SK-N-SH treated with all-trans-retinoic acid at 6 μM for 48 hours (cell line): ENCODE results near the gene C1QBP.

Experiments used
- ATAC-seq: fragments of 200-7000 bp; cut with Tn5 transposase; 3 replicates; pipeline ENCODE4 v1.9.1; 2020; ENCODE audit warnings: mild to moderate bottlenecking, moderate library complexity
- ARNTL ChIP-seq: fragments of 450-650 bp; formaldehyde crosslinking; IDR thresholded peaks from 2 replicates; pipeline ENCODE4 v1.5.0; 2020; ENCODE audit warnings: low read depth, mild to moderate bottlenecking, moderate library complexity, borderline replicate concordance
- BACH2 ChIP-seq: fragments of 250-450 bp; sonication (Bioruptor Pico); IDR thresholded peaks from 2 replicates; pipeline ENCODE4 v1.9.0; 2021; ENCODE audit warnings: mild to moderate bottlenecking, borderline replicate concordance
- CSDC2 ChIP-seq: fragments of 250-450 bp; sonication (Bioruptor Pico); IDR thresholded peaks from 2 replicates; pipeline ENCODE4 v1.5.0; 2020; ENCODE audit warnings: mild to moderate bottlenecking, moderate library complexity
- ESRRG ChIP-seq: fragments of 250-450 bp; sonication (Bioruptor Pico); IDR thresholded peaks from 2 replicates; pipeline ENCODE4 v1.6.1; 2021; ENCODE audit warnings: mild to moderate bottlenecking
- GLIS3 ChIP-seq: fragments of 250-450 bp; sonication (Bioruptor Pico); IDR thresholded peaks from 2 replicates; pipeline ENCODE4 v1.5.0; 2020; ENCODE audit warnings: mild to moderate bottlenecking, moderate library complexity
- ISL1 ChIP-seq: fragments of 250-450 bp; sonication (Bioruptor Pico); IDR thresholded peaks from 2 replicates; pipeline ENCODE4 v2.1.2; 2022; ENCODE audit warnings: mild to moderate bottlenecking, moderate library complexity
- PPARA ChIP-seq: fragments of 250-450 bp; sonication (Bioruptor Pico); IDR thresholded peaks from 2 replicates; pipeline ENCODE4 v1.5.0; 2020; ENCODE audit warnings: mild to moderate bottlenecking, borderline replicate concordance
- RARB ChIP-seq: fragments of 250-450 bp; sonication (Bioruptor Pico); IDR thresholded peaks from 2 replicates; pipeline ENCODE4 v1.8.0; 2021; ENCODE audit warnings: mild to moderate bottlenecking, moderate library complexity
- SNAI2 ChIP-seq: fragments of 250-450 bp; sonication (Bioruptor Pico); IDR thresholded peaks from 2 replicates; pipeline ENCODE4 v1.5.0; 2020; ENCODE audit warnings: mild to moderate bottlenecking, moderate library complexity
- TCF4 ChIP-seq: fragments of 250-450 bp; sonication (Bioruptor Pico); IDR thresholded peaks from 2 replicates; pipeline ENCODE4 v1.8.0; 2021; ENCODE audit warnings: mild to moderate bottlenecking, moderate library complexity, borderline replicate concordance
- TOX ChIP-seq: fragments of 250-450 bp; sonication (Bioruptor Pico); IDR thresholded peaks from 2 replicates; pipeline ENCODE4 v1.8.0; 2021; ENCODE audit warnings: mild to moderate bottlenecking, moderate library complexity, borderline replicate concordance
- ZC3H10 ChIP-seq: fragments of 250-450 bp; sonication (Bioruptor Pico); IDR thresholded peaks from 2 replicates; pipeline ENCODE4 v1.5.1; 2021; ENCODE audit warnings: mild to moderate bottlenecking, moderate library complexity
- ZFP3 ChIP-seq: fragments of 250-450 bp; sonication (Bioruptor Pico); IDR thresholded peaks from 2 replicates; pipeline ENCODE4 v1.5.0; 2020; ENCODE audit warnings: mild to moderate bottlenecking, moderate library complexity
- ZFP30 ChIP-seq: fragments of 450-650 bp; formaldehyde crosslinking; IDR thresholded peaks from 2 replicates; pipeline ENCODE4 v1.5.0; 2022; ENCODE audit warnings: mild to moderate bottlenecking, moderate library complexity
- ZNF565 ChIP-seq: fragments of 450-650 bp; formaldehyde crosslinking; conservative IDR thresholded peaks from 2 replicates; pipeline ENCODE4 v1.5.0; 2020; ENCODE audit warnings: low read depth, mild to moderate bottlenecking, moderate library complexity
- ZNF70 ChIP-seq: fragments of 450-650 bp; formaldehyde crosslinking; IDR thresholded peaks from 2 replicates; pipeline ENCODE4 v1.5.0; 2020; ENCODE audit warnings: mild to moderate bottlenecking, moderate library complexity
- ZNF8 ChIP-seq: fragments of 450-650 bp; formaldehyde crosslinking; IDR thresholded peaks from 2 replicates; pipeline ENCODE4 v1.5.0; 2020; ENCODE audit warnings: mild to moderate bottlenecking, moderate library complexity
- TF ChIP-seq, protein P1 (sequence below): fragments of 250-450 bp; sonication (Bioruptor Pico); IDR thresholded peaks from 2 replicates; pipeline ENCODE4 v1.8.0; 2021; ENCODE audit warnings: low read depth, mild to moderate bottlenecking, moderate library complexity, borderline replicate concordance
- TF ChIP-seq, protein P2 (sequence below): fragments of 250-450 bp; sonication (Bioruptor Pico); IDR thresholded peaks from 2 replicates; pipeline ENCODE4 v1.5.1; 2020; ENCODE audit warnings: low read depth, mild to moderate bottlenecking, moderate library complexity
- TF ChIP-seq, protein P3 (sequence below): fragments of 250-450 bp; sonication (Bioruptor Pico); IDR thresholded peaks from 2 replicates; pipeline ENCODE4 v1.5.1; 2021; ENCODE audit warnings: mild to moderate bottlenecking, moderate library complexity
- TF ChIP-seq, protein P4 (sequence below): fragments of 250-450 bp; sonication (Bioruptor Pico); IDR thresholded peaks from 2 replicates; pipeline ENCODE4 v1.8.0; 2020; ENCODE audit warnings: mild to moderate bottlenecking, moderate library complexity, borderline replicate concordance

C1QBP gene

DNA sequence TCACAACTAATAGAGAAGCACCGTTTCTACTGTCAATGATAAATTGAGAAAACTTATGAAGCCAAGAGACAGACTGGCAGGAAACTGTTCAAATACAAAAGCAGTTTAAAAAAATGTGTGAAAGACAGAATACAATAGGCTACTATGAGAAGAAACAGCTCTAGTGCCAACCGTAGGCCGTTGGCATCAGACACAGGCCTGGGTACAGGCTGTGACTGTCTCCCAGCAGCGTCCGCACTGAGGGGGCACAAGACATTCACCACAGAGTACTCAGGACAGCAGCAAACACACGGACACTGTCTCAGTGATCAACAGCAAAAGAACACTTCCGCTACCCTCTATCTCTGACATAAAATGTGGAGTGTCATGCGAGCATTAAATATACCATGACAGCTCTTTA, 7.8 kb upstream of the C1QBP start:
- TF ChIP-seq RARB (CRISPR knock-in tag) = no peak
- no peak for ATAC-seq

DNA sequence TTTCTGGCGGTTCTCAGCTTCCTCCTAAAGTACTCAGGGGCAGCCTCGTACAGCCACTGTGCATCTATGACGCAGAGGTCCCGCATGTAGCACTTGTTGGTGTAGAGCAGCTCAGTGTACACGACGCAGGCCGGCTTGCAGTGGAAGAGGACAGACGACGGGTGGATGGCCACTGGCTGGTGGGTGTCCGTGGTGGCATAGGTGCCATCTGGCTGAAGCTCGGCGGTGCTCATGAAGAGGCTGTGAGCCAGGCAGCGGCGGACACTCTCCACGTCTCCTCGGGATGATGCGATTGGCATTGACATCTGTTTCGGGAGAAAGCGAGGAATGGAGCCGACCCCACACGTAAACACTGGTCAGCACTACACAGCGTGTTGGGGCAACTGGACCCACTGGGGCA, 5.3 kb upstream of the C1QBP start:
- TF ChIP-seq TCF4 (no peak), ISL1 (CRISPR knock-in tag) (no peak), TOX (no peak), GLIS3 (CRISPR knock-in tag) (no peak), BACH2 (no peak), RARB (CRISPR knock-in tag) (no peak), ZC3H10 (no peak), ZNF70 (CRISPR knock-in tag) (no peak), PPARA (no peak), CSDC2 (CRISPR knock-in tag) (no peak), ZNF8 (CRISPR knock-in tag) (no peak), ZFP3 (no peak)
- TF ChIP-seq, protein P1, sequence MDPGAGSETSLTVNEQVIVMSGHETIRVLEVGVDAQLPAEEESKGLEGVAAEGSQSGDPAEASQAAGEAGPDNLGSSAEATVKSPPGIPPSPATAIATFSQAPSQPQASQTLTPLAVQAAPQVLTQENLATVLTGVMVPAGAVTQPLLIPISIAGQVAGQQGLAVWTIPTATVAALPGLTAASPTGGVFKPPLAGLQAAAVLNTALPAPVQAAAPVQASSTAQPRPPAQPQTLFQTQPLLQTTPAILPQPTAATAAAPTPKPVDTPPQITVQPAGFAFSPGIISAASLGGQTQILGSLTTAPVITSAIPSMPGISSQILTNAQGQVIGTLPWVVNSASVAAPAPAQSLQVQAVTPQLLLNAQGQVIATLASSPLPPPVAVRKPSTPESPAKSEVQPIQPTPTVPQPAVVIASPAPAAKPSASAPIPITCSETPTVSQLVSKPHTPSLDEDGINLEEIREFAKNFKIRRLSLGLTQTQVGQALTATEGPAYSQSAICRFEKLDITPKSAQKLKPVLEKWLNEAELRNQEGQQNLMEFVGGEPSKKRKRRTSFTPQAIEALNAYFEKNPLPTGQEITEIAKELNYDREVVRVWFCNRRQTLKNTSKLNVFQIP (CRISPR knock-in tag) = no peak
- TF ChIP-seq, protein P2, sequence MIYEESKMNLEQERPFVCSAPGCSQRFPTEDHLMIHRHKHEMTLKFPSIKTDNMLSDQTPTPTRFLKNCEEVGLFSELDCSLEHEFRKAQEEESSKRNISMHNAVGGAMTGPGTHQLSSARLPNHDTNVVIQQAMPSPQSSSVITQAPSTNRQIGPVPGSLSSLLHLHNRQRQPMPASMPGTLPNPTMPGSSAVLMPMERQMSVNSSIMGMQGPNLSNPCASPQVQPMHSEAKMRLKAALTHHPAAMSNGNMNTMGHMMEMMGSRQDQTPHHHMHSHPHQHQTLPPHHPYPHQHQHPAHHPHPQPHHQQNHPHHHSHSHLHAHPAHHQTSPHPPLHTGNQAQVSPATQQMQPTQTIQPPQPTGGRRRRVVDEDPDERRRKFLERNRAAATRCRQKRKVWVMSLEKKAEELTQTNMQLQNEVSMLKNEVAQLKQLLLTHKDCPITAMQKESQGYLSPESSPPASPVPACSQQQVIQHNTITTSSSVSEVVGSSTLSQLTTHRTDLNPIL (CRISPR knock-in tag) = no peak
- TF ChIP-seq, all 23 proteins: peak for 0
- no peak for ATAC-seq

DNA sequence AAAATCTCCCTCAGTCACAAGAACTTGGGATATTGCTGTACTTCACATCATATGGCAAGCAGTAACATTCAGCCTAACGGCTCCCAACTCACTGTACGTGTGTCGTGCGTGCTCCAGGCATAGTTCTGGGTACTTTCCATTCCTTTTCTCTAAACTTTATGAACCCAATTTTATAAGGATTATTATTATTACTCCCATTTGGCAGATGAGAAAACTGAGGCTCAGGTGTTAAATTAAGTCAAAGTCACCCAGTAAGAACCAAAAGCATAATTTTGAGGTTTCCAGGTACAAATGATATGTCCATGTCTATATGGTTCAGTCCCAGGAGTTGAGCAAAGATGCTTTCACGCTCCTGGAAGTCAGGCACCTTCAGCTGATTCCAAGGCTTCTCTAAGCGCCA, 4.8 kb upstream of the C1QBP start:
- TF ChIP-seq, protein P1 (CRISPR knock-in tag) = no peak
- no peak for TF ChIP-seq ZNF8 (CRISPR knock-in tag)
- no peak for TF ChIP-seq TOX
- no peak for TF ChIP-seq ZNF70 (CRISPR knock-in tag)
- no peak for TF ChIP-seq PPARA
- TF ChIP-seq, protein P3, sequence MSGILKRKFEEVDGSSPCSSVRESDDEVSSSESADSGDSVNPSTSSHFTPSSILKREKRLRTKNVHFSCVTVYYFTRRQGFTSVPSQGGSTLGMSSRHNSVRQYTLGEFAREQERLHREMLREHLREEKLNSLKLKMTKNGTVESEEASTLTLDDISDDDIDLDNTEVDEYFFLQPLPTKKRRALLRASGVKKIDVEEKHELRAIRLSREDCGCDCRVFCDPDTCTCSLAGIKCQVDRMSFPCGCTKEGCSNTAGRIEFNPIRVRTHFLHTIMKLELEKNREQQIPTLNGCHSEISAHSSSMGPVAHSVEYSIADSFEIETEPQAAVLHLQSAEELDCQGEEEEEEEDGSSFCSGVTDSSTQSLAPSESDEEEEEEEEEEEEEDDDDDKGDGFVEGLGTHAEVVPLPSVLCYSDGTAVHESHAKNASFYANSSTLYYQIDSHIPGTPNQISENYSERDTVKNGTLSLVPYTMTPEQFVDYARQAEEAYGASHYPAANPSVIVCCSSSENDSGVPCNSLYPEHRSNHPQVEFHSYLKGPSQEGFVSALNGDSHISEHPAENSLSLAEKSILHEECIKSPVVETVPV (CRISPR knock-in tag) = no peak
- no peak for TF ChIP-seq ZNF565 (CRISPR knock-in tag)
- ATAC-seq = no peak

DNA sequence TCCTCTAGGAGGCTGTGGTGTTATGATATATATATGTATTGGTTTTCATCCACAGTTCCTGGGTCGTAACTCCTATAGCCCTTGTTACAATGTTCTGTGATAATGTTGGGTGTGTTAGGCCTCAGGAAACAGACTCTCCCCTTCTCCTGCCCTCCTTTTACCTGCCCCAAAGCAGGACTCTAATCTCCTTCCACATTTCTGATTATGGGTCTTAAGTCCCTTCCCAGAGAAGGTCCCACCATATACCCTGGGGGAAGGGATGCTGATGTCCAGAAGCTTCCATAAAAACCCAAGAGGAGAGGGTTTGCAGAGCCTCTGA, 450 bp upstream of the C1QBP start:
- no peak for ATAC-seq
- TF ChIP-seq SNAI2 (CRISPR knock-in tag) (no peak), ZFP30 (CRISPR knock-in tag) (no peak), ESRRG (no peak), BACH2 (no peak), ISL1 (CRISPR knock-in tag) (no peak), ZNF70 (CRISPR knock-in tag) (no peak), PPARA (no peak), ZC3H10 (no peak)

DNA sequence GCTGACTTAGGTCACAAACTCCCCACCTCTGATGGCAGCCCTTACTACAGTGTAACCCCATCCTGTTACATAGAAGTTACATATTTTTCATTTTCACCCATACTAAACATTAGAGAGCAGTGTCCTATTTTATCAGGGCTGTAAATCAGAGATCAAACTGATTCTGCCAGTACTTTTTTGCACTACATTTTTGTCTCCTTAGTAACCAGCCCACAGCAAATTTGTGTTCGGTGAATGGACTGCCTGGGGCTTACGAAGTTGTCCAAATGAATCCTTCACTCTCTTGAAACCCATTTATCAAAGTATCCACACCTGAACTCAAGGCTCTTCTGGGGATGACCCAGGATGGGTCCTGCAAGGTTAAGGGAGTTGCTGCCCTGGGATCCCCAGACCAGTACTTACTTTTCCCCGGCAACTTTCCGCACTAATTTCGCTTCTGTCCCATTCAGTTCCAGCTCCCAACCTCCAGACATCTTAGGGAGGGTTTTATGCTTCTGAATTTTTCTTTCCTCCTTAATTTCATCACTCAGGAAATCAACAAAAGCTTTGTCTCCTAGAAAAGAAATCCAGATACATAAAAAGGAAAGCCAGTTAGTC, 1.1 kb downstream of the C1QBP start:
- ATAC-seq = no peak; the same call in 2 of the 3 replicates
- TF ChIP-seq TOX = no peak
- no peak for TF ChIP-seq ISL1 (CRISPR knock-in tag)
- no peak for TF ChIP-seq CSDC2 (CRISPR knock-in tag)
- TF ChIP-seq ZFP3 = no peak
- TF ChIP-seq BACH2 = no peak
- TF ChIP-seq, protein P4, sequence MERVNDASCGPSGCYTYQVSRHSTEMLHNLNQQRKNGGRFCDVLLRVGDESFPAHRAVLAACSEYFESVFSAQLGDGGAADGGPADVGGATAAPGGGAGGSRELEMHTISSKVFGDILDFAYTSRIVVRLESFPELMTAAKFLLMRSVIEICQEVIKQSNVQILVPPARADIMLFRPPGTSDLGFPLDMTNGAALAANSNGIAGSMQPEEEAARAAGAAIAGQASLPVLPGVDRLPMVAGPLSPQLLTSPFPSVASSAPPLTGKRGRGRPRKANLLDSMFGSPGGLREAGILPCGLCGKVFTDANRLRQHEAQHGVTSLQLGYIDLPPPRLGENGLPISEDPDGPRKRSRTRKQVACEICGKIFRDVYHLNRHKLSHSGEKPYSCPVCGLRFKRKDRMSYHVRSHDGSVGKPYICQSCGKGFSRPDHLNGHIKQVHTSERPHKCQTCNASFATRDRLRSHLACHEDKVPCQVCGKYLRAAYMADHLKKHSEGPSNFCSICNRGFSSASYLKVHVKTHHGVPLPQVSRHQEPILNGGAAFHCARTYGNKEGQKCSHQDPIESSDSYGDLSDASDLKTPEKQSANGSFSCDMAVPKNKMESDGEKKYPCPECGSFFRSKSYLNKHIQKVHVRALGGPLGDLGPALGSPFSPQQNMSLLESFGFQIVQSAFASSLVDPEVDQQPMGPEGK (CRISPR knock-in tag) = no peak
- TF ChIP-seq ZNF70 (CRISPR knock-in tag) = no peak
- no peak for TF ChIP-seq PPARA
- TF ChIP-seq ESRRG = no peak
- TF ChIP-seq ZC3H10 = no peak
- TF ChIP-seq ZNF565 (CRISPR knock-in tag) = no peak
- TF ChIP-seq, protein P1 (CRISPR knock-in tag) = no peak
- TF ChIP-seq, protein P2 (CRISPR knock-in tag) = no peak
- no peak for TF ChIP-seq ARNTL (CRISPR knock-in tag)
